ENCODE results near the gene KDR. TPM values are rescaled to one million over a fixed set of nuclear protein-coding genes. Genes with fewer than 3 reads are reported as not detected.

The KDR gene
- total and polyA plus RNA-seq, 10 of the 15 experiments (the other 5 are each of a cell fraction or from before 2014, with no cell fraction given), result 0.04 to 0.13 TPM; not detected in 8

GRCh38 chr4:55077577-55077976, 47.8 kb downstream of the KDR start:
- Histone ChIP-seq H3K36me3 (ENCODE audit: control insufficient read depth in 2 of 2, insufficient read depth in 2 of 2, low read length in 1 of 2) (no peaks in the 10 kb centered on the region), H3K4me2 (ENCODE audit: control insufficient read depth, insufficient read depth) (no peak overlapping the region), H3K27me3 (replicated peaks in 1 of 2; ENCODE audit: control insufficient read depth in 2 of 2, insufficient read depth in 2 of 2, low read length in 1 of 2) (no peaks in the 10 kb centered on the region; a peak in 1 of 4 replicates), H3K4me3 (no peak overlapping the region), H4K20me1 (ENCODE audit: control insufficient read depth, insufficient read depth) (no peaks in the 10 kb centered on the region), H3K9ac (ENCODE audit: control insufficient read depth, insufficient read depth, low read length) (no peak overlapping the region), H3K4me1 (ENCODE audit: control insufficient read depth, insufficient read depth, low read length) (no peaks in the 10 kb centered on the region), H3K27ac (ENCODE audit: control insufficient read depth, insufficient read depth) (no peak overlapping the region), H3K9me3 (replicated peaks; ENCODE audit: control insufficient read depth, insufficient read depth, low read length) (no peaks in the 10 kb centered on the region), H2AFZ (ENCODE audit: control insufficient read depth, low read depth, low read length) (no peak overlapping the region), H3K79me2 (ENCODE audit: control insufficient read depth, insufficient read depth, low read length) (no peaks in the 10 kb centered on the region)
- ChIA-PET SMC1A (ENCODE audit: uncharacterized antibody, unreplicated experiment) (no interaction called here), RAD21 (ENCODE audit: unreplicated experiment) (no interaction called here), CTCF (no interaction called here), POLR2A (no interaction called here)
- ATAC-seq (no peak), FAIRE-seq (no peak), DNase-seq (ENCODE audit: low read depth, low spot score) (no peak)
- in situ Hi-C loops (cut with MboI) (no loop called here), intact Hi-C loops (cut with micrococcal nuclease; ENCODE audit: unreplicated experiment) (no loop called here)
- TF ChIP-seq POU2F2 (IDR thresholded peaks at IDR 0.05; ENCODE audit: borderline replicate concordance, low read depth, low read length) (no peak), NRF1 (conservative IDR thresholded peaks at IDR 0.05; ENCODE audit: low read depth, low read length) (no peak)
- WGBS (ENCODE audit: insufficient coverage, insufficient replicate concordance, low lambda C conversion rate, missing lambda C conversion rate), result 0% methylated on average over 1 of the region's 2 CpGs
- no TSS peak for BruUV-seq (replicated peaks)

GRCh38 chr4:55075823-55076716, 49.3 kb downstream of the KDR start:
- Histone ChIP-seq H3K9me3 (replicated peaks; ENCODE audit: control insufficient read depth, insufficient read depth, low read length) (no peaks in the 10 kb centered on the region), H2AFZ (ENCODE audit: control insufficient read depth, low read depth, low read length) (no peak overlapping the region), H3K4me1 (ENCODE audit: control insufficient read depth, insufficient read depth, low read length) (no peaks in the 10 kb centered on the region), H3K9ac (ENCODE audit: control insufficient read depth, insufficient read depth, low read length) (no peak overlapping the region), H3K4me3 (no peak overlapping the region), H3K4me2 (ENCODE audit: control insufficient read depth, insufficient read depth) (no peak overlapping the region), H3K27ac (ENCODE audit: control insufficient read depth, insufficient read depth) (no peak overlapping the region), H3K79me2 (ENCODE audit: control insufficient read depth, insufficient read depth, low read length) (no peaks in the 10 kb centered on the region), H4K20me1 (ENCODE audit: control insufficient read depth, insufficient read depth) (no peaks in the 10 kb centered on the region), H3K27me3 (replicated peaks in 1 of 2; ENCODE audit: control insufficient read depth in 2 of 2, insufficient read depth in 2 of 2, low read length in 1 of 2) (no peaks in the 10 kb centered on the region; a peak in 1 of 4 replicates), H3K36me3 (ENCODE audit: control insufficient read depth in 2 of 2, insufficient read depth in 2 of 2, low read length in 1 of 2) (no peaks in the 10 kb centered on the region)
- no TSS peak for BruUV-seq (replicated peaks)
- TF ChIP-seq ZBTB11 (CRISPR knock-in tag; IDR thresholded peaks at IDR 0.05) (no peak), ZNF622 (IDR thresholded peaks at IDR 0.05) (no peak), PAX5 (IDR thresholded peaks at IDR 0.05; ENCODE audit: borderline replicate concordance, low read depth, low read length) (no peak)
- in situ Hi-C loops (cut with MboI) (no loop called here), intact Hi-C loops (cut with micrococcal nuclease; ENCODE audit: unreplicated experiment) (no loop called here)
- ChIA-PET RAD21 (ENCODE audit: unreplicated experiment) (no interaction called here), SMC1A (ENCODE audit: uncharacterized antibody, unreplicated experiment) (no interaction called here), CTCF (interaction anchor here (1.5 kb wide), 1 partner anchor 8 kb away, joined by 3 read pairs; no protein-coding TSS in a partner anchor), POLR2A (no interaction called here)
- 13% methylated on average over 4 of the region's 5 CpGs for WGBS (ENCODE audit: insufficient coverage, insufficient replicate concordance, low lambda C conversion rate, missing lambda C conversion rate)
- DNase-seq (ENCODE audit: low read depth, low spot score), result no peak
- no peak for FAIRE-seq
- no peak for ATAC-seq
